Tongue (tissue), 2 donors: ENCODE results near the gene CCDC187. TPM values are rescaled to one million over a fixed set of nuclear protein-coding genes. Genes with fewer than 3 reads are reported as not detected.

Source experiments
- DNase-seq: peaks from one replicate; pipeline ENCODE4 v3.0.0-alpha.2; 2015
- total RNA-seq: library from RNA; depleted of rRNA; stranded (reverse); fragments of >200 nt; gene quantifications from one replicate; pipeline ENCODE4 v1.2.3, GENCODE V29; 2014

CCDC187 gene
- total RNA-seq, 1 donor from 2014 or later = 0.51 TPM

DNA sequence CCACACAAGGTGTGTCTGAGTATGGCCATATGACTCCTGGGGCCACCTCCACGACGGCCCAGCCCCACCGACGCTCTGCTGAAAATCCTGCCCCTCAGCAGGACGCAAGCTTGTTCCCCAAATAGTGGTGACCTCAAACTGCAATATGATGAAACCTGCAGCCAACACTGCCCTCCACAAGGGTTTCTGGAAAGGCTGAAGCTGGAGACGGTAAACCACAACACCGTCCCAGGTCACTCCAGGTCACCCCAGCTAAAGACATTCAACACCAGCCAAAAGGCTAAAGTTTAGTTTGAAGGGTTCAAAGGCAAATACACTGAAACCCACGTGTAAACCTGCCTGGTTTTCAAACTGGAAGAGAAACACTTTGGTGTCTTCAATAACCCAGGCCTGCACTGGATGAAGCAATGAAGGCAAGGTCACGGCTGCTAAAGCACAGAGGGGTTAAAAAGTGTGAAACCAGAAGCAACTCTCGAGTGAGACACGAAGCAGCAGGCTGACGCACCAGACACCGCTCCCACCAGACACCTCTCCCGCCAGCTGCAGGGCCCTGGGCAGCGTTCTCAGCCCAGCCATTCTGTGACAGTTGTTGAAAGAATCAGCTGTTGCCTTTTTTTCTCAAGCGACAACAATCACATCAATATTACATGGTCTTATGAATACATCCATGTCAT, 97.2 kb downstream of the CCDC187 start:
- peak; percentile 36 for DNase-seq

DNA sequence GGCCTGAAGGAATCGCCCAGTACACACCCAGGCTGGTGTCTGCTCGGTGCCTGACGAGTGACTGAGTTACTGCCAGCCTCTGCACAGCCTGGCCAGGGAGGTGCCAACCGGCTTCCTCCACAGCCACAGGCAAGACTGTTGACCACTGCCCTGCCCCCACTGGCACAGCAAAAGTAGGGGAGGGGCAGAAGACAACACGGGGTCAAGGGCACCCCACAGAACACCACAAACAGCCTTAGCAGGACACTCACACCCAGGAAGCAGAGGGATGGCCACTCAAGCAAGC, 98.2 kb downstream of the CCDC187 start:
- no peak for DNase-seq

DNA sequence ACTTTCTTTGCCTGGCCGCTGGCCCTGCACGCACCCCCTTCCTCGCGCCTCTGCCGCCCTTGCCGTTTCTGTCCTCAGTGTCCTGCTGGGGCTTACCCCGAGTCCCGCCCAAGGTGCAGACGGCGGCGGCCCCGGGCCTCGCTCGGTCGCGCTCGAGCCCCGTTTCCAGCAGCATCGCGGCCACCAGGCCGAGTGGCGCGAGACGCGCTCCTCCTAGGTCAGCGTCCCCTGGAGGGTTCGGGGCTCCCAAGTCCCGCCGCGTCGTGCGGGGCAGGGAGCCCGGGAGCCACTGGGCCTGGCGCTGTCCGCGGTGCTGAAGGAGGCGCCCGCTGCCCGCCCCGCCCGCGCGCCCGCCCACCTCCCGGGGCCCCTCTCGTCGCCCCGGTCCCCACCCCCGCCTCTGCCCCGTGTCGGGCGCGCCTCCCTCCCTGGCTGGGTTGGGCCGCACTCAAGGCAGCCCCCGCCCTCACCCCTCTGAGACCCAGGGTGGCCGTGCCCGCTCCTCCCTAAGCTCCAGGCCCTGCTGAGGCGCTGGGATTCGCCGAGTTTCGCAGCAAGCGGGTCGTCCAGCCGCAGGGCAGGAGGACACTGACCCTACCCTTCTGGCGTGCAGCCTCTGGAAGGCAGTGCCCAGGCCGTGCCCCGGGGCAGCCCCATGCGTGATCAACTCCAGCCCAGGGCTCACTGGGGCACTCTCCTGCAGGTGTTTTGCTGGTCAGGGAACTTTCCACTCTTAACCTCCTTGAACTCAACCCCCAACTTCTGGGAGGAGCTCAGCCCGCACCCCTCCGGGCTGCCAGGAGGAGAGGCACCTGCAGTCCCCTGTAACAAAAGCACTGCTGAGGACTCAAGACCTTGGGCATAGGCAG, 98.8 kb downstream of the CCDC187 start, which contains the start of gene LHX3:
Gene LHX3, minus strand, starts transcription at position 291 of the 869 bp plus-strand sequence. Its CDS starts 116 bp downstream, at position 175.
- DNase-seq = peak; percentile 71

DNA sequence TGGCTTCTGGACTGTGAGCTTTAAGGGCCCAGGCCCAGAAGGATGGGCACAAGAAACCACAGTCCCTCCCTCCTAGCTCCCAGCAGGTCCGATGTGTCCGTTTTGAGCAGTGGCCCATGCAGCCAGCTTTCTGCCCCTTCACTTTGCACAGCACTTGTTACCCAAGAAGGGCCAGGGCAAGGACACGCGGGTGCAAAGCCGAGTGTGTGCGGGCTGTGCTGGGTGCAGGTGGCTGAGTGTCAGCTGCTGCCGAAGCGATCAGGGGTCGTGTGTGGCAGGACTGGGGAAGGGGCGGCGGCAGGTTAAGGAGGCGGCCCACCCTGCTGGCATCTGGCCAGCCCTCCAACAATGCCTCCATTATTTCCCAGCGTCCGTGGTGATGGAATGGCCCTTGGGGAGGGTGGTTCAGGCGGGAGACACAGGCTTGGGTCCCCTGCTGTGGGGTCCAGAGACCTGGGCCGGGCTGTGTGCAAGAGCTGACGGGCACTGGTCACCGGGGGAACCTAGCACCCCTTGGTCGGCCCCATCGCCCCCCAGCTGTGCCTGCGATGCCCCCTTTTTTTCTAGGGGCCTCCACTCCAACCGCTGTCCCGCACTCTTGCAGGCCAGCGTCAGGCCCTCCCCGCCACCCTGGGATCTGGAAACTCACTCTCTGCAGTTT, 99.6 kb downstream of the CCDC187 start:
- no peak for DNase-seq

DNA sequence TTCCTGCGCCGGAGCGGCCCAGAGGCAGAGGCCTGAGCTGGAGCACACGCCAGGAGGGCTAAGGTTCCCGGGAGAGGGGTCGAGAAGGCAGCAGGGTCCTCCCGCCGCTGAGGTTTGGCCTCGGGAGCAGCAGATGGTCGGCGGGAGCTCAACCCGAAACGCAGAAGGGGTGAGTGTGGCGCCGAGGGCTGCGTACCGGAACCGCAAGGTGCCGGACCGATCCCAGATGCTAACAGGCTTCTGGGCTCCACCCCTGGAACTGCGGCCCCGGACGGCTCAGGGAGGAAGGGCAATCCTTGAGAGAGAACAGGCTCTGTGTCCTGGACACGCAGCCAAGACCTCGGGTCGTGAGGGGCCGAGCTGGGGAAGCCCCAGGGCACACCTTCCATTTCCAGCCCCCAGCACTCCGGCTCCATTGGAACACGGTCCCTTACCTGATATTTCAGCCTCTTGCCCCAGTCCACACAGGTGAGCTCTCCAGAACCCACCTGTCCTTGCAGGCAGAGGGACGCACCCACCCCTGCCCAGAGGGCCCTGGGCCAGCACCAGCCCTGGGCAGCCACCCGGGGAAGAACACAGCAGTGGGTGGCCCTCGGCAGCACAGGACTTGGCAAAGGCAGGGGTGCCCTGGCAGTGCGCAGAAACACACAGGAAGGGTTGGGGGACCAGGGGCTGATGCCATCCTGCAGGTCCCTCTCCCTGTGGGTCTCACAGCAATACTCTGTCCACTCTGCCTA, 100.3 kb downstream of the CCDC187 start:
- DNase-seq = no peak

DNA sequence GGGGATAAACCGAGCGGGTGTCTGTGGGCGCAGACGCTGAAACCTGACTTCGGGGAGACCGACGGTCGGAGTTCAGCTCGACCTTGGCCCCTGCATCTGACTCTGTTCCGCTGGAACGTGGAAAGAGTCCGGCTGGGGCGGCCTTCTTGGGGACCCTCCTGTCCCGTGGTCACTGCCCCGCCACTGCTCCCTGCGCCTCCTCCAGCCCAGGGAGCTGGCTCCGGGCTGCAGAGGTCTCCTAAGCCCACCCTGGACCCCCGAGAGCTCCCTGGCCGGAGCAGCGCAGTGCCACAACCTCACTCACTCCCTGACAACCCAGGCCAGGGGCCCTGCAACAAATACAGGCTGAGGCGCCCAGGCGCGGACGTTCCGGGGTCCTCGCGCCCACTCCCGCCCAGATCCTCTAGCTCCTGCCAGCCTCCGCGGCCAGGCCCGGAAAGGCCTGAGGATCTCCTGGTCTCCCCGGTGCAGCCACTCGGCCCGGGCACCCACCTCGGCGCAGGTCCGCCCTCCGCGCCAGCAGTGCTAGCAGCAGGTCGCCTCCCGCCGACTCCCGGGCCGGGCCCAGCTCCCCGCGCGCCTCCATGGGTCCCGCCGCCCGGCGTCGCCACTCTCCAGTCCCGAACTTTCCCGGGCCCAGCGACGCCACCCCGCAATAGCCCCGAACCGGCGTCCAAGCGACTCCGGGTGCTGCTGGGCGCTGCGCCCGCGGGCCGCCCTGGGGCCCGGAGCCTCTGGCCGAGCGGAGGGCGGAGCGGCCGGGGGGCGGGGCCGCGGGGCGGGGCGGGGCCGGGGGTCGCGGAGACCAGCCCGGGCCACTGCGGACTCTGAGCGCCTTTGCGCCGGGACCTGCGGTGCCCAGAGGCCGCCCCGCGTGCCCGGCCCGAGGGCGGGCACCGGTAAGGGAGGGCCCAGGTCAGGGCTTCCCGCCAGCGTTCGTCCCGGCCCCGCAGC, 101.2 kb downstream of the CCDC187 start:
- DNase-seq = no peak

DNA sequence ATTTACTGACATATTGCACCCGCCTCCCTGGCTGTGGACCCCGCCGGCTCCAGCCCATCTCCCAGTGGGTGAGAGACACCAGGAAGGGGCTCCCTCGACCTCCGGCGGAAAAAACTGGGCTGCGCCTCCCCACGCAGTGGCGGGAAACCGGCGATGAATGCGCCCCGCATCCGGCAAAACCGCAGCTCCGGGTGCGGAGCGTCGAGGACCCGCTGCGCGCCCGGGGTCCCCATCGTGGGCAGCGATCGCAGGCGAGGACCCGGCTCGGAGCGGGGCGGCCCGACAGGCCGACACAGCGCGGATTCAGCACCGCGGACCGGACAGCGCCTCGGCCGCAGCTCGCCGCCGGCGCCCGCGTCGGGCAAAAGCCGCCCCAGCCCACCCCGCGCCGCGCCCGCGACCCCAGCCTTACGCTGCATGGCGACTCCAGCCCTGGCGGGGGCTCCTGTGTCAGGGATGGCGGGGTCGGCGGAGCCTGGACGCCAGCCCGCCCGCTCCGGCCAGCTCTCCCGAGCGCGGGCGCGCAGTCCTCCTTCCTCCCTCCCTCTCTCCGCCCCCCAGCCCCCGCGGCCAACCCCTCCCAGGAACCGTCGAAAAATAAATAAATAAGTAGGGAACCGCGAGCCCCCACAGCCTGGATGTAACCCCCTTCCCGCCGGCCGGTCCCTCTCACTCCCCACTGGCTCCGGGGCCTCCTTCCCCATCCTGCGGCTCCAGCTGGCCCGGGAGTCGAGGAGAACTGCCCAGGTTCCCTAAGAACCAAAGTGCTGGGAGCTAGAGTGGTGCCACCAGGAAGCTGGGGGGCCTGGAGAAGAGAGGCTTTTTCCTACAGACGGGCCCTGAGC, 102.1 kb downstream of the CCDC187 start:
- DNase-seq = peak; percentile 65

DNA sequence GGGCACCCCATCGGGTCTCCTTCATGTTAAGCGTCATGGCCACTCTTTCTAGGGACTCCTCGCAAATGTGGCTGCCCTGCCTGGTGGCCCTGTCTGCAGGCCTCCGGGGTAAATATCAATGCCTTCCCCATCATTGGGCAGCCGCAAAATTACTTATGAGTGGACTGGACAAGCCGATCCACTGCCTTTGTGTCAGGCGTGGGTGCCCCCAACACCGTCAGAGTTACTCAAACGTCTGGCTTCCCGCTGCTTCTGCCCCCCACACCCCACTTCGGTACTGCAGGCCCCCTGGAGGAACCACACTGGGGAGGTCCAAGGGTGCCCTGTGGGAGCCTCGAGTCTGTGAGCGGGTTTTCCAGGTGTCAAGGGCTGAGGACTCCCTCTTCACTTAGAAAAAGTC, 102.7 kb downstream of the CCDC187 start:
- no peak for DNase-seq

DNA sequence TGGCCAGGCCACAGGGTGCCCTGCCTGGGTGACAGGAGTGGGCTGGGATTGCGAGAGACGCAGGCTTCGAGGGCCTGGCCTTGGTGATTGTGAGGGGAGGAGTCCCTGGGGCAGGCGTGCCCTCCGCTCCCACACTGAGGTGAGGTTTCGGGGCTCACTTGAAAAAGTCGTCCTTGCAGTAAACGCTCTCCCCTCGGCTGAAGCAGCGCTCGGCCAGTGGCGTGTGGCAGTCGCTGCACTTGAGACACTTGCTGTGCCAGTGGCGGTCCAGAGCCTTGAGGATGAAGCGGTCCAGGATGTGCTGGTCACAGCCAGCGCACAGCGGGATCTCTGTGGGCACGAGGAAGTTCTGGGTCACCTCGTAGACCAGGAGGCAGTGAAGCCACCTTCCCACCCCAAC, 103.5 kb downstream of the CCDC187 start:
- no peak for DNase-seq

Other genes with a start within 250 kb of the CCDC187 start
- 9.8 TPM for gene NACC2, start 208.8 kb downstream of the CCDC187 start, total RNA-seq
- gene TMEM250, start 185.2 kb downstream of the CCDC187 start, total RNA-seq = 28.0 TPM
- gene LHX3, start 99.0 kb downstream of the CCDC187 start, total RNA-seq = not detected
- 9.0 TPM for gene QSOX2, start 58.3 kb downstream of the CCDC187 start, total RNA-seq
- 27.0 TPM for gene GPSM1, start 23.4 kb upstream of the CCDC187 start, total RNA-seq
- 9.2 TPM for gene DNLZ, start 59.6 kb upstream of the CCDC187 start, total RNA-seq
- gene CARD9, start 69.6 kb upstream of the CCDC187 start, total RNA-seq = 4.3 TPM
- 11.5 TPM for gene SNAPC4, start 96.1 kb upstream of the CCDC187 start, total RNA-seq
- 22.6 TPM for gene ENTR1, start 106.5 kb upstream of the CCDC187 start, total RNA-seq
- 57.1 TPM for gene PMPCA, start 106.6 kb upstream of the CCDC187 start, total RNA-seq
- gene INPP5E, start 135.8 kb upstream of the CCDC187 start, total RNA-seq = 8.4 TPM
- gene SEC16A, start 178.9 kb upstream of the CCDC187 start, total RNA-seq = 29.4 TPM
- 45.4 TPM for gene NOTCH1, start 242.0 kb upstream of the CCDC187 start, total RNA-seq